H9 (cell line): ENCODE data around the gene TRPM3. TPM values are rescaled to one million over a fixed set of nuclear protein-coding genes. Genes with fewer than 3 reads are reported as not detected.

Experiments used
- DNase-seq: peaks from one replicate; pipeline ENCODE4 v3.0.0-alpha.2; 2017
- H2AFZ ChIP-seq: one replicate; pipeline ENCODE4 v1.6.1; 2013; ENCODE audit warnings: mild to moderate bottlenecking, low read length, control low read depth, moderate library complexity
- H2AK5ac ChIP-seq: 2 replicates; pipeline ENCODE4 v1.6.1; 2013; ENCODE audit warnings: low read length, control low read depth, mixed read lengths; ENCODE audit not compliant: insufficient read length
- H2BK120ac ChIP-seq: one replicate; pipeline ENCODE4 v1.6.1; 2013; ENCODE audit warnings: low read depth, mild to moderate bottlenecking, low read length, control low read depth, inconsistent platforms; ENCODE audit not compliant: poor library complexity, severe bottlenecking
- H2BK12ac ChIP-seq: 2 replicates; pipeline ENCODE4 v1.6.1; 2013; ENCODE audit warnings: low read length, control low read depth, mixed read lengths, low read depth; ENCODE audit not compliant: insufficient read length
- H2BK15ac ChIP-seq: 2 replicates; pipeline ENCODE4 v1.6.1; 2013; ENCODE audit warnings: low read depth, low read length, control low read depth
- H2BK20ac ChIP-seq: one replicate; pipeline ENCODE4 v1.6.1; 2013; ENCODE audit warnings: low read depth, mild to moderate bottlenecking, low read length, control low read depth, inconsistent platforms; ENCODE audit not compliant: poor library complexity, severe bottlenecking
- H2BK5ac ChIP-seq: 2 replicates; pipeline ENCODE4 v1.6.1; 2013; ENCODE audit warnings: low read length, control low read depth, mixed read lengths; ENCODE audit not compliant: insufficient read length
- H3K14ac ChIP-seq: 2 replicates; pipeline ENCODE4 v1.6.1; 2013; ENCODE audit warnings: low read length, control low read depth; ENCODE audit not compliant: insufficient read depth
- H3K18ac ChIP-seq: 2 replicates; pipeline ENCODE4 v1.6.1; 2013; ENCODE audit warnings: low read depth, mild to moderate bottlenecking, mixed read lengths, low read length, control low read depth; ENCODE audit not compliant: insufficient read length
- H3K23ac ChIP-seq: 2 replicates; pipeline ENCODE4 v1.6.1; 2013; ENCODE audit warnings: low read length, control low read depth, mixed read lengths, low read depth; ENCODE audit not compliant: insufficient read length
- H3K23me2 ChIP-seq: 2 replicates; pipeline ENCODE4 v1.6.1; 2013; ENCODE audit warnings: low read depth, mild to moderate bottlenecking, mixed read lengths, low read length, control low read depth; ENCODE audit not compliant: insufficient read length, poor library complexity, severe bottlenecking
- H3K27ac ChIP-seq: 2 replicates; pipeline ENCODE4 v1.5.1; 2013; ENCODE audit warnings: low read length, control low read depth, mixed read lengths, low read depth; ENCODE audit not compliant: insufficient read length
- H3K27me3 ChIP-seq: 2 replicates; pipeline ENCODE4 v1.6.1; 2013; ENCODE audit warnings: low read length, control low read depth, inconsistent platforms; ENCODE audit not compliant: insufficient read depth
- H3K4ac ChIP-seq: 2 replicates; pipeline ENCODE4 v1.6.1; 2013; ENCODE audit warnings: low read depth, mild to moderate bottlenecking, control low read depth, inconsistent platforms, low read length, moderate library complexity
- H3K4me1 ChIP-seq: 2 replicates; pipeline ENCODE4 v1.6.1; 2013; ENCODE audit warnings: low read length, control low read depth, inconsistent platforms; ENCODE audit not compliant: insufficient read depth
- H3K4me2 ChIP-seq: 2 replicates; pipeline ENCODE4 v1.6.1; 2013; ENCODE audit warnings: low read length, control low read depth, mixed read lengths; ENCODE audit not compliant: insufficient read length, insufficient read depth
- H3K56ac ChIP-seq: 2 replicates; pipeline ENCODE4 v1.6.1; 2013; ENCODE audit warnings: low read depth, mild to moderate bottlenecking, mixed read lengths, low read length, control low read depth; ENCODE audit not compliant: insufficient read length
- H3K79me1 ChIP-seq: 2 replicates; pipeline ENCODE4 v1.6.1; 2013; ENCODE audit warnings: low read depth, mild to moderate bottlenecking, moderate library complexity, low read length, control low read depth, inconsistent platforms; ENCODE audit not compliant: insufficient read depth, poor library complexity, severe bottlenecking
- H3K79me2 ChIP-seq: 2 replicates; pipeline ENCODE4 v1.6.1; 2013; ENCODE audit warnings: low read length, control low read depth, inconsistent platforms; ENCODE audit not compliant: insufficient read depth
- H3K9ac ChIP-seq: 2 replicates; pipeline ENCODE4 v1.6.1; 2013; ENCODE audit warnings: low read length, control low read depth, mixed read lengths; ENCODE audit not compliant: insufficient read length; ENCODE audit errors: extremely low read depth
- H3K9me3 ChIP-seq: one replicate; pipeline ENCODE4 v1.6.1; 2013; ENCODE audit warnings: low read depth, low read length, inconsistent platforms; ENCODE audit not compliant: control insufficient read depth
- H3T11ph ChIP-seq: one replicate; pipeline ENCODE4 v1.6.1; 2013; ENCODE audit warnings: mild to moderate bottlenecking, low read length, control low read depth, inconsistent platforms
- H4K20me1 ChIP-seq: one replicate; pipeline ENCODE4 v1.6.1; 2013; ENCODE audit not compliant: control insufficient read depth, insufficient read length, insufficient read depth
- H4K5ac ChIP-seq: 2 replicates; pipeline ENCODE4 v1.6.1; 2013; ENCODE audit warnings: low read depth, mild to moderate bottlenecking, mixed read lengths, low read length, control low read depth; ENCODE audit not compliant: insufficient read length
- H4K8ac ChIP-seq: replicated peaks from 2 replicates; pipeline ENCODE4 v1.6.1; 2013; ENCODE audit warnings: low read length, control low read depth, mixed read lengths, low read depth; ENCODE audit not compliant: insufficient read length
- H4K91ac ChIP-seq: 2 replicates; pipeline ENCODE4 v1.6.1; 2013; ENCODE audit warnings: low read depth, mild to moderate bottlenecking, moderate library complexity, mixed read lengths, low read length, control low read depth; ENCODE audit not compliant: insufficient read length
- H3K27ac Mint-ChIP-seq, 3 experiments: 2 replicates in 2 of 3; 3 replicates in 1 of 3; pipeline ENCODE4 v1.8.0; 2020 to 2021; ENCODE audit warnings: mixed read lengths in 3 of 3, mild to moderate bottlenecking in 1 of 3, moderate library complexity in 1 of 3
- H3K27me3 Mint-ChIP-seq: 2 replicates; pipeline ENCODE4 v1.8.0; 2021; ENCODE audit warnings: low read depth, mild to moderate bottlenecking, moderate library complexity, mixed read lengths
- H3K36me3 Mint-ChIP-seq, 3 experiments: 2 replicates in 2 of 3; 3 replicates in 1 of 3; pipeline ENCODE4 v1.8.0; 2020 to 2021; ENCODE audit warnings: low read depth in 3 of 3, mixed read lengths in 3 of 3; ENCODE audit not compliant: insufficient read depth in 1 of 3
- H3K4me1 Mint-ChIP-seq, 2 experiments: 2 replicates each; pipeline ENCODE4 v1.8.0; 2020; ENCODE audit warnings: mixed read lengths in 2 of 2
- H3K4me3 Mint-ChIP-seq, 2 experiments: 2 replicates in 1 of 2; 3 replicates in 1 of 2; pipeline ENCODE4 v1.8.0; 2020 to 2021; ENCODE audit warnings: mild to moderate bottlenecking in 2 of 2, mixed read lengths in 2 of 2, moderate library complexity in 1 of 2
- H3K9me3 Mint-ChIP-seq, 2 experiments: 2 replicates in 1 of 2; 3 replicates in 1 of 2; pipeline ENCODE4 v1.8.0; 2020; ENCODE audit warnings: mild to moderate bottlenecking in 2 of 2, mixed read lengths in 2 of 2, moderate library complexity in 1 of 2
- CTCF ChIP-seq: fragments of 200-600 bp; sonication (generic); conservative IDR thresholded peaks from 3 replicates; pipeline ENCODE4 v1.8.0; 2021; ENCODE audit warnings: antibody characterized with exemption, mild to moderate bottlenecking
- WGBS: extraction: QIAGEN DNeasy Blood & Tissue Kit; methylation state at CpG from one replicate; pipeline ENCODE4 v1.1.7; 2013; ENCODE audit warnings: missing lambda C conversion rate, low lambda C conversion rate, mixed read lengths; ENCODE audit not compliant: insufficient read length; ENCODE audit errors: extremely low coverage; 5-methylcytosine and 5-hydroxymethylcytosine counted together
- total RNA-seq: library from RNA; stranded (reverse); gene quantifications from 2 replicates; pipeline ENCODE4 v1.2.1, GENCODE V29; 2021

TRPM3 gene
- total RNA-seq, 1 experiment from 2014 or later = 10.3 TPM

GRCh38 chr9:71136696-71137095 lies 15.3 kb upstream of the TRPM3 start:
- H2BK15ac ChIP-seq = no peak overlapping the region
- H2BK120ac ChIP-seq = no peak overlapping the region
- Mint-ChIP-seq H3K36me3 (no peaks in the 10 kb centered on the region), H3K27me3 (no peaks in the 10 kb centered on the region), H3K4me1 (peaks cover 5 to 13% of the 10 kb centered on the region in 2 experiments), H3K27ac (peak overlapping the region in 2 of 3 experiments; percentile 7 to 12; a peak in 2 of 7 replicates), H3K9me3 (no peaks in the 10 kb centered on the region), H3K4me3 (no peak overlapping the region)
- H3K4me2 ChIP-seq = no peak overlapping the region
- H3K23me2 ChIP-seq = no peaks in the 10 kb centered on the region
- no peak for TF ChIP-seq CTCF
- H2BK12ac ChIP-seq = no peak overlapping the region
- no peak overlapping the region for H2AFZ ChIP-seq
- no peak overlapping the region for H3K14ac ChIP-seq
- H2BK5ac ChIP-seq = no peak overlapping the region
- H3K23ac ChIP-seq = no peak overlapping the region
- no CpG with 5 or more reads among the region's 6 CpGs for WGBS
- no peak overlapping the region for H3K56ac ChIP-seq
- no peak overlapping the region for H3K9ac ChIP-seq
- no peaks in the 10 kb centered on the region for H3K27me3 ChIP-seq
- no peaks in the 10 kb centered on the region for H3K4me1 ChIP-seq
- H4K8ac ChIP-seq = no peak overlapping the region
- H4K20me1 ChIP-seq = no peaks in the 10 kb centered on the region
- no peaks in the 10 kb centered on the region for H3K9me3 ChIP-seq
- no peak overlapping the region for H4K91ac ChIP-seq
- no peak overlapping the region for H3T11ph ChIP-seq
- H3K18ac ChIP-seq = no peak overlapping the region
- H4K5ac ChIP-seq = no peak overlapping the region
- no peaks in the 10 kb centered on the region for H3K79me2 ChIP-seq
- H3K27ac ChIP-seq = no peak overlapping the region
- H3K79me1 ChIP-seq = no peaks in the 10 kb centered on the region
- DNase-seq = no peak
- no peak overlapping the region for H2BK20ac ChIP-seq
- no peak overlapping the region for H2AK5ac ChIP-seq
- H3K4ac ChIP-seq = no peak overlapping the region
